Tibial artery (tissue), 4 donors: ENCODE results near the gene DDX1.

Experiments
- DNase-seq, 2 donors: peaks; one replicate each; pipeline ENCODE4 v3.0.0-alpha.2; 2019
- H3K27ac ChIP-seq, 2 donors: fragments of 200-600 bp; sonication (generic) in 1 of 2; 1 replicate in 1 of 2; 2 replicates in 1 of 2; pipeline ENCODE4 v1.5.1; 2018 to 2019; ENCODE audit warnings: mild to moderate bottlenecking in 1 of 2
- H3K27me3 ChIP-seq, 2 donors: fragments of 200-600 bp; sonication (generic) in 1 of 2; one replicate each; pipeline versions ENCODE4 v1.5.1 to v1.6.0; 2016 to 2019
- H3K36me3 ChIP-seq, 3 donors: fragments of 200-600 bp; sonication (generic) in 2 of 3; one replicate each; pipeline ENCODE4 v1.5.1; 2016 to 2019; ENCODE audit warnings: mild to moderate bottlenecking in 2 of 3
- H3K4me1 ChIP-seq, 4 donors: fragments of 200-600 bp; sonication (generic) in 2 of 4; 1 replicate in 3 of 4; 2 replicates in 1 of 4; pipeline ENCODE4 v1.5.1; 2016 to 2019
- H3K4me3 ChIP-seq, 2 donors: fragments of 200-600 bp; sonication (generic) in 1 of 2; 1 replicate in 1 of 2; 2 replicates in 1 of 2; pipeline ENCODE4 v1.5.1; 2018 to 2019; ENCODE audit warnings: mild to moderate bottlenecking in 2 of 2
- H3K9me3 ChIP-seq, 3 donors: fragments of 200-600 bp; sonication (generic) in 1 of 3; one replicate each; pipeline ENCODE4 v1.5.1; 2016 to 2019
- intact Hi-C: fragments of 100-400 bp; cut with DNase I; formaldehyde crosslinking; loops from one replicate; pipeline ENCODE4 v1.15.0; 2023; ENCODE audit warnings: low total_unique reads
- TF ChIP-seq, protein P1 (sequence below), 2 experiments: fragments of 200-600 bp in 1 of 2; fragments of 450-650 bp in 1 of 2; IDR thresholded peaks; one replicate each; pipeline ENCODE4 v1.5.1; 2017 to 2019; ENCODE audit warnings: antibody characterized with exemption in 2 of 2, mild to moderate bottlenecking in 1 of 2, moderate library complexity in 1 of 2

DDX1 gene

GRCh38 chr2:15638720-15639119 is 47.1 kb downstream of the DDX1 start:
- DNase-seq: no peak
- intact Hi-C loops: loop anchor here (5.0 kb wide), 1 partner anchor 969 kb away; no protein-coding TSS in a partner anchor
- H3K36me3 ChIP-seq: peaks cover 0 to 4% (median 4%) of the 10 kb centered on the region in 3 donors
- H3K27ac ChIP-seq: peak overlapping the region; percentile 8 to 40
- H3K4me1 ChIP-seq: peaks cover 0 to 69% (median 31%) of the 10 kb centered on the region in 4 donors
- H3K9me3 ChIP-seq: no peaks in the 10 kb centered on the region
- no peaks in the 10 kb centered on the region for H3K27me3 ChIP-seq
- TF ChIP-seq, protein P1, sequence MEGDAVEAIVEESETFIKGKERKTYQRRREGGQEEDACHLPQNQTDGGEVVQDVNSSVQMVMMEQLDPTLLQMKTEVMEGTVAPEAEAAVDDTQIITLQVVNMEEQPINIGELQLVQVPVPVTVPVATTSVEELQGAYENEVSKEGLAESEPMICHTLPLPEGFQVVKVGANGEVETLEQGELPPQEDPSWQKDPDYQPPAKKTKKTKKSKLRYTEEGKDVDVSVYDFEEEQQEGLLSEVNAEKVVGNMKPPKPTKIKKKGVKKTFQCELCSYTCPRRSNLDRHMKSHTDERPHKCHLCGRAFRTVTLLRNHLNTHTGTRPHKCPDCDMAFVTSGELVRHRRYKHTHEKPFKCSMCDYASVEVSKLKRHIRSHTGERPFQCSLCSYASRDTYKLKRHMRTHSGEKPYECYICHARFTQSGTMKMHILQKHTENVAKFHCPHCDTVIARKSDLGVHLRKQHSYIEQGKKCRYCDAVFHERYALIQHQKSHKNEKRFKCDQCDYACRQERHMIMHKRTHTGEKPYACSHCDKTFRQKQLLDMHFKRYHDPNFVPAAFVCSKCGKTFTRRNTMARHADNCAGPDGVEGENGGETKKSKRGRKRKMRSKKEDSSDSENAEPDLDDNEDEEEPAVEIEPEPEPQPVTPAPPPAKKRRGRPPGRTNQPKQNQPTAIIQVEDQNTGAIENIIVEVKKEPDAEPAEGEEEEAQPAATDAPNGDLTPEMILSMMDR (IDR thresholded peaks at IDR 0.05): no peak
- no peak overlapping the region for H3K4me3 ChIP-seq

DNA sequence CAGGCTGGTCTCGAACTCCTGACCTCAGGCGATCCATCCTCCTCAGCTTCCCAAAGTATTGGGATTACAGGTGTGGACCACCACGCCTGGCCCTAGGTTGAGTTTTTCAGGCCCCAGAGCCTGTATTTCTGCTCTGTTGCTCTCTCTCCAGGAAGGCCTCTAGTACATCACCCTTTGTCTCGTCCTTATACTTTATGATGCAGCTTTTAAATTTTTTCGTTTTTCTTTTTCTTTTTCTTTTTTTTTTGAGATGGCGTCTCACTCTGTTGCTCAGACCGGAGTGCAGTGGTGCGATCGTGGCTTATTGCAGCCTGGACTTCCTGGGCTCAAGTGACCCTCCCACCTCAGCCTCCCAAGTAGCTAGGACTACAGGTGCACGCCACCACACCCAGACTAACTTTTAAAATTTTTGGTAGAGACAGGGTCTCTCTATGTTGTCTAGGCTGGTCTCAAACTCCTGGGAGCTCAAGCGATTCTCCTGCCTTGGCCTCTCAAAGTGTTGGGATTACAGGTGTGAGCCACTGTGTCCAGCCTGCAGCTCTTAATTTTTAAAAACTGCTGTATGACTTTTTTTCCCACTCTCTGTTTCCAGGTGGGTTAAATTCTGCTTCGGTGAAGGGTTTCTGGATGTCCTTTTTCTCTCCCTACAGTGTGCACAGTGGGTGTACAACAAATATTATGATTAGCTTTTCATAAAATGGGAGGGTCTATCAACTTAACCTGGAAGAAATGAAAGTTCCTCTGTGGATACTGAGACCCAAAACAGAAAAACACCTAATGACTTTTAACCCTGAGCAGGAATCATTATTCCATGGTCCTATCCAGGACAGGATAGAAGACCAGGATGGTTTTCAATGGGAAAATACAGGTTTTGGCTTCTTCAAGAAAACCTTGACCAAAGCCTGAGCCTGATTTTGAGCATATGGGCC is 47.9 kb downstream of the DDX1 start:
- Histone ChIP-seq H3K27me3 (no peaks in the 10 kb centered on the region), H3K36me3 (no peaks in the 10 kb centered on the region), H3K4me1 (peaks cover 0 to 63% (median 31%) of the 10 kb centered on the region in 4 donors), H3K9me3 (no peaks in the 10 kb centered on the region), H3K4me3 (no peak overlapping the region), H3K27ac (peak overlapping the region; percentile 34 to 40)
- intact Hi-C loops: loop anchor here (5.0 to 10.0 kb wide), 2 partner anchors 305 to 968 kb away; partner anchors contain the start of gene MYCN
- DNase-seq: no peak
- TF ChIP-seq, protein P1 (IDR thresholded peaks at IDR 0.05): no peak

- Histone ChIP-seq H3K9me3 (no peaks in the 10 kb centered on the region), H3K36me3 (no peaks in the 10 kb centered on the region), H3K4me3 (no peak overlapping the region), H3K27ac (peak overlapping the region; percentile 5 to 34), H3K27me3 (no peaks in the 10 kb centered on the region), H3K4me1 (peaks cover 0 to 56% (median 30%) of the 10 kb centered on the region in 4 donors)
- no peak for DNase-seq
- intact Hi-C loops: loop anchor here (10.0 kb wide), 1 partner anchor 305 kb away; the partner anchor contains the start of gene MYCN
- TF ChIP-seq, protein P1 (IDR thresholded peaks at IDR 0.05): no peak
Measured at GRCh38 chr2:15640261-15640711, 48.6 kb downstream of the DDX1 start.

- TF ChIP-seq, protein P1 (IDR thresholded peaks at IDR 0.05): no peak
- intact Hi-C loops: loop anchor here (10.0 kb wide), 1 partner anchor 304 kb away; the partner anchor contains the start of gene MYCN
- peak overlapping the region; percentile 5 to 34 for H3K27ac ChIP-seq
Measured at GRCh38 chr2:15640784-15641183, 49.1 kb downstream of the DDX1 start.

GRCh38 chr2:15641530-15641982 is 49.9 kb downstream of the DDX1 start:
- no peaks in the 10 kb centered on the region for H3K36me3 ChIP-seq
- intact Hi-C loops: loop anchor here (10.0 kb wide), 1 partner anchor 303 kb away; the partner anchor contains the start of gene MYCN
- no peaks in the 10 kb centered on the region for H3K9me3 ChIP-seq
- no peaks in the 10 kb centered on the region for H3K27me3 ChIP-seq
- TF ChIP-seq, protein P1 (IDR thresholded peaks at IDR 0.05): no peak
- no peak overlapping the region for H3K4me3 ChIP-seq
- H3K27ac ChIP-seq: no peak overlapping the region
- no peak for DNase-seq
- peaks cover 0 to 44% (median 28%) of the 10 kb centered on the region in 4 donors for H3K4me1 ChIP-seq

More at GRCh38 chr2:15640784-15641183, 49.1 kb downstream of the DDX1 start:
- H3K4me3 ChIP-seq: no peak overlapping the region
- DNase-seq: no peak
- peaks cover 0 to 51% (median 28%) of the 10 kb centered on the region in 4 donors for H3K4me1 ChIP-seq
- no peaks in the 10 kb centered on the region for H3K9me3 ChIP-seq
- H3K36me3 ChIP-seq: no peaks in the 10 kb centered on the region
- H3K27me3 ChIP-seq: no peaks in the 10 kb centered on the region
